Heart left ventricle (tissue), 13 donors: ENCODE results near the gene FAT4.

Experiments used
- POLR2A ChIP-seq, 2 donors: fragments of 450-650 bp; IDR thresholded peaks; one replicate each; pipeline ENCODE4 v1.6.1; 2017; ENCODE audit warnings: antibody characterized with exemption in 2 of 2, mild to moderate bottlenecking in 2 of 2, moderate library complexity in 2 of 2
- TF ChIP-seq, protein P1 (sequence below), 12 donors: fragments of 200-600 bp; sonication (generic) in 4 of 12; IDR thresholded peaks; one replicate each; pipeline versions ENCODE4 v1.5.0 to v1.8.0; 2018 to 2022; ENCODE audit warnings: antibody characterized with exemption in 12 of 12, mild to moderate bottlenecking in 5 of 12
- donor health status: ischemic (EF 13 %, LVEDD 7.1; RV severe dilation, severe dysfunction).
- donor health status: DM: no; HTN: yes; CAD: no.
- donor health status: DM: no; HTN: no; CAD: no.
- donor health status: ischemic (EF 25% LVEDD 6.9; RV normal size, moderate dysfunction).
- donor health status: ischemic (EF 25% LVEDD 5.7; RV mildly dilated, moderate dysfunction).
- donor health status: ischemic (EF 35%, LVEDD 5.7; RV mildly dilated, moderate dysfunction).
- donor health status: nonischemic (EF 11% LVEDD 7.7; RV severe dilation, severe dysfunction).
- donor health status: DM: yes; HTN: yes; CAD: no.
- donor health status: PGD.
- donor health status: ischemic (EF 29% LVEDD 5.4; RV normal size, mild dysfunction).
- donor health status: nonischemic (EF 23%, LVEDD 6.1; RV moderate dilation, normal function).

DNA sequence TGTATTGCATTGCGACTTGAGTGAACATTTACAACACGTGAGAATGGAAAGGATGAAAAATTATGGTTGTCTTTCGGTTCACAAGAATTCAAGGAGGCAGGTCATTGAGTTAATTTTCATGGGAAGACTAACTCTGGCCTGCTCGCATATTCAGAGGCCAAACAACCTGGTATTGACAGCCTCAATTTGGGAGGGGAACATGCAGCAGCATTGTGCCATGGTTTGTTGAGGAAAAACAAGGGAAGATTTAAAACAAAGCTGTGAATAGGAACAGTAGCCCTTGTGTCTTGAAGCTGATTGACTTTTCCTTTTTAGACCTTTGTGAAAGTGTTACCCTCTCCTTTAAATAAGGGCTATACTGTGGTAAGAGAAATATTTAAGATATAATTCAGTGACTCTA lies 31.9 kb downstream of the FAT4 start:
- TF ChIP-seq, protein P1, sequence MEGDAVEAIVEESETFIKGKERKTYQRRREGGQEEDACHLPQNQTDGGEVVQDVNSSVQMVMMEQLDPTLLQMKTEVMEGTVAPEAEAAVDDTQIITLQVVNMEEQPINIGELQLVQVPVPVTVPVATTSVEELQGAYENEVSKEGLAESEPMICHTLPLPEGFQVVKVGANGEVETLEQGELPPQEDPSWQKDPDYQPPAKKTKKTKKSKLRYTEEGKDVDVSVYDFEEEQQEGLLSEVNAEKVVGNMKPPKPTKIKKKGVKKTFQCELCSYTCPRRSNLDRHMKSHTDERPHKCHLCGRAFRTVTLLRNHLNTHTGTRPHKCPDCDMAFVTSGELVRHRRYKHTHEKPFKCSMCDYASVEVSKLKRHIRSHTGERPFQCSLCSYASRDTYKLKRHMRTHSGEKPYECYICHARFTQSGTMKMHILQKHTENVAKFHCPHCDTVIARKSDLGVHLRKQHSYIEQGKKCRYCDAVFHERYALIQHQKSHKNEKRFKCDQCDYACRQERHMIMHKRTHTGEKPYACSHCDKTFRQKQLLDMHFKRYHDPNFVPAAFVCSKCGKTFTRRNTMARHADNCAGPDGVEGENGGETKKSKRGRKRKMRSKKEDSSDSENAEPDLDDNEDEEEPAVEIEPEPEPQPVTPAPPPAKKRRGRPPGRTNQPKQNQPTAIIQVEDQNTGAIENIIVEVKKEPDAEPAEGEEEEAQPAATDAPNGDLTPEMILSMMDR (IDR thresholded peaks at IDR 0.05): no peak
- TF ChIP-seq POLR2A (IDR thresholded peaks at IDR 0.05): no peak
